Renal cortical epithelial cell (primary cell): Measurements from ENCODE around the gene ATP2C1. TPM values are rescaled to one million over a fixed set of nuclear protein-coding genes. Genes with fewer than 3 reads are reported as not detected.
A peak's percentile ranks its signal among the peaks of the same experiment; 100 is the strongest.
"Not testable (repeated sequence)": the region's sequence is repeated elsewhere in the genome, so short reads cannot be mapped to it uniquely, and the experiment has no call there.

Experiments used
- DNase-seq: peaks from one replicate; pipeline ENCODE4 v3.0.0-alpha.2; 2011; ENCODE audit warnings: low read depth
- total RNA-seq: library from RNA; depleted of rRNA; stranded (reverse); fragments of >200 nt; gene quantifications from 2 replicates; pipeline ENCODE4 v1.2.3, GENCODE V29; 2014

ATP2C1 gene, protein sequence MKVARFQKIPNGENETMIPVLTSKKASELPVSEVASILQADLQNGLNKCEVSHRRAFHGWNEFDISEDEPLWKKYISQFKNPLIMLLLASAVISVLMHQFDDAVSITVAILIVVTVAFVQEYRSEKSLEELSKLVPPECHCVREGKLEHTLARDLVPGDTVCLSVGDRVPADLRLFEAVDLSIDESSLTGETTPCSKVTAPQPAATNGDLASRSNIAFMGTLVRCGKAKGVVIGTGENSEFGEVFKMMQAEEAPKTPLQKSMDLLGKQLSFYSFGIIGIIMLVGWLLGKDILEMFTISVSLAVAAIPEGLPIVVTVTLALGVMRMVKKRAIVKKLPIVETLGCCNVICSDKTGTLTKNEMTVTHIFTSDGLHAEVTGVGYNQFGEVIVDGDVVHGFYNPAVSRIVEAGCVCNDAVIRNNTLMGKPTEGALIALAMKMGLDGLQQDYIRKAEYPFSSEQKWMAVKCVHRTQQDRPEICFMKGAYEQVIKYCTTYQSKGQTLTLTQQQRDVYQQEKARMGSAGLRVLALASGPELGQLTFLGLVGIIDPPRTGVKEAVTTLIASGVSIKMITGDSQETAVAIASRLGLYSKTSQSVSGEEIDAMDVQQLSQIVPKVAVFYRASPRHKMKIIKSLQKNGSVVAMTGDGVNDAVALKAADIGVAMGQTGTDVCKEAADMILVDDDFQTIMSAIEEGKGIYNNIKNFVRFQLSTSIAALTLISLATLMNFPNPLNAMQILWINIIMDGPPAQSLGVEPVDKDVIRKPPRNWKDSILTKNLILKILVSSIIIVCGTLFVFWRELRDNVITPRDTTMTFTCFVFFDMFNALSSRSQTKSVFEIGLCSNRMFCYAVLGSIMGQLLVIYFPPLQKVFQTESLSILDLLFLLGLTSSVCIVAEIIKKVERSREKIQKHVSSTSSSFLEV
- 348 and 364 TPM in 2 replicates for total RNA-seq

DNA sequence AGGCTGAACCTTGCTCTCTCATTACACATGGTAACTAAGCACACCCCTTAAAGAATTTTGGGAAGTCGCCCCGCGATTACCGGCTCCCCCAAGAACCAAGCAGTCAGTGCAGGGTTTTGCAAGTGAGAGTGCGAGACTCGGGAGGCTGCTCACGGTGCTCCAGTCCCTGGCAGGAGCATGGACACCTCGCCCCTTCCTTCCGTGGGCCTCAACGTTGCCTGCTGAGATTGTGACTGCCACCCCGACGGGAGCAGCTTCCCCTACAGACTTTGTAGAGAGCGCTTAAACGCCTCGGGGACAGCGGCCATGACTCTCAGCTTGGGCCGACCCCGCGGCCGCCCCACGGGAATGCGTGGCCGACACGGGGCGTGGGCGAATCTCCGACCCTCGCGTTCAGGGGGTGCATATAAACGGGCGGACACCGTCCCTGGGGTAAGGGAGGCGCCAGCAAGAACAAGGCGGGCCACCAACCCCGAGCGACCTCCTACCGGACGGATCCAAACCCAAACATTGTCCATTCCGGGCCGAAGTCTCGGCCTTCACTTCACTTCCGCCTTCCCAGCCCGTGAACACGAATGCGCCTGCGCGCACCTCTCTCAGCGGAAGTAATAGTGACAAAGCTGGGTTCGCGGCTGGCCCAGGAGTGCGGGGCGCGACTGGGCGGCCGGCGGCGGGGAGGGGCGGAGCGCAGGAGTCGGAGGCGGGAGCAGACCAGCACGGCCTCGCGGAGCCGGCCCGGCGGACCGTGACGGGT lies at the start of gene ATP2C1:
Gene ATP2C1, plus strand, starts transcription at position 709 of the 754 bp plus-strand sequence. CDS start 686 bp downstream, outside the sequence.
- DNase-seq: peak; percentile 88

DNA sequence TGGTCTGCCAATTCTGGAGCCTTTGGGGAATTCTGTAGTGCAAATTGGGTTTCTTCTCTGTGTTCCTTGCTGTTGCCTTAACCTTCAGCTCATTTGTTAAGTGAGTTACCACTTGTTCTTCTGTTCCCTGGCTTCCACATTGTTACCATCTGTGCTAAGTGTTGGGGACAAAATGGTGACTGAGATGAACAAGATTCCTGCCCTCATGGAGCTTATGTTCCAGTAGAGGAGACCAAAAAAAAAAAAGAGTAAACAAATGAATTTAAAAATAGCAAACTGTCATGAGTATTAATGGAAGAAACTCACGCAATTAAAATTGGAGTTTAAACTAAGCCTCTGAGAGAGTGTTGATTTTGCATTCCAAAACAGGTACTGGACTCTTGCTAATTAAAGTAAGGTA lies 49.4 kb upstream of the ATP2C1 start:
- DNase-seq: no peak

DNA sequence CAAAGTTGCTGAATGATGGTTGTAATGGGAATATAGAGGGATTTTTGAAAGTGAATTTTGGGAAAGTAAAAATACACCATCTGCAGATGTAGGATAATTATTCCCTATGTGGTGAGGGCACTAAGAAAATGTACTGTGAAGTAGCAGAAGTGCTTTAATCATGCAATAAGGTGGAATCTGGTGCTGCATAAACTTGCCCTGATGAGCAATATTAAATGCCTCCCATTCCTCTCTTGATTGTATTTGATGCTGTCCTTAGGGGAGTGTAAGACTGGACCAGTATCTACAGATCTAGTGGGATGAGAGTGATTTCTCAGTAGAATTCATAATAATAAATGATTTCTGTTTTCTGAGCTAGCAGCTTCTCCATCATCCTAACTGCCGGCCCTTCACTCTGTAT lies 47.7 kb upstream of the ATP2C1 start:
- no peak for DNase-seq

DNA sequence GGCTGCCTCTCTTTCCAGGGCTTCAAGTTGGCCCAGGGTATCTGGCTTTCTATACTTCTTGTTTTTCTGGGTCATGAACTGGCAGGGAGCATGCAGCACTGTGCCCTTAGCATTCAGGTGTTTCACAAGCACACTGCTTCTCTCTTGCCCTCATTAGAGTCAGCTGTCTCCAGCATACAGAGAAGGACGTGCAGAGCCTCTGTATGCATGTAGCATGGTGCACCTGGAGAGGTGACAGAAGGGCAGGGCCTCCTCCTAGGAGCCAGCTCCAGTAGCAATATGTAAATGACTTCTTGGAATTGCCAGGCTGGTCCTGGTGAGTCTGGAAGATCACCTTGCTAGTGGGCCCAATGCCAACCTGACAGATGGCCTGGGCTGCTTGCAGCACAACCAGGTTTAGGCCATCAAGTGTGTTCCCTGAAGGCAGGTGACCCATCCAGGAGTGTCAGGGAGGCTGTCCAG lies 44.8 kb upstream of the ATP2C1 start:
- DNase-seq: peak; percentile 9

DNA sequence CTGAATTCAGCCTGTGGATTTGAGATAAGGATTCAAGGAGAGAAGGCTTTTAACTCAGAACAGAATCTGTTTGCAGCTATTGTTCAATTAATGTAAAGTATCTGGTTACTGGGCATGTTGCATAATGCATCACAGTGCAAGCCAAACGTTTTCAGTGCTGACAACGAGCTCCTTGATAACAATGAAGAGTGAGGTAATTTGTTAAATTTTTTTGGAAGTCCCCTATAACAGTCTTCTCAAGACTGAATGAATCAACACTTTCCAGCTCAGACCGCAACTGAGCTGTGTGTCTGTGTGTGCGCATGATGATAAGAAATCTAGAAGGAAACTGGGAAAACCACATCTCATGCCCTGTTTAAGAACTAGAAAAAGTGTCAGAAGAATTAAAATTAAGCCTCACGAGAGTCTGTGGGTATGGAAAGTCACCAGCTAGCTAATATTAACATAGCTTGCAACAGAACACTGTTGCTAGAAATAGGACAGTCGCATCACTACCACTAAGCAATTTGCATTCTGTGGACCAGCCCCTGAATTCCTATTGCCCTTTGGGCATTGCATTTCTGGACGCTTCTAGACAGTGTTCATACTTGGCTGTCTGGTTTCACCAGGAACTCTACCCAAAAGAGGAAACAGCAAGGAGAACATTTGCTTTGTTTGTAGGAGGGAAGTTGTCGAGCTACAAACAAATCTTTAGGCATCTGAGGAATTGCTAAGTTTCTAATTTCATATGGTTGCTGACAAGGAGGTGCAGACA lies 43.7 kb upstream of the ATP2C1 start:
- peak; percentile 71 for DNase-seq

DNA sequence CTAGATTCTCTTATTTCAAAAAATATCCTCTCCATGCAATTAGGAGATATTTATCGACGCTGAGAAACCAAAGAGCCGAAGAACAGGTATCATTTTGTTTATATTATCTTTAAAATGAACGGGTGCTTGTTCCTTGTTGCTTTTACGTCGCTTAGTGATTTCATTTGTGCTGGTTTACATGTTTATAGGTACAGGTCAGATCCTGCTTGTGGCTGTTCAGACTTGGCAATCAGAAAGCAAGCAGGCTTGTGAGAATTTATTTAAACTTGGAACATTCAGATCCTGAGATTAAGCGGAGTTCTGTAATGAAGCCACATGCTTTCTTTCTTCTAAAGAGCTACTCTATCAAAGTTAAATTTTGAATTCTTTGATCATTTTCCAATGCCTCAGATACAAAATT lies 43.0 kb upstream of the ATP2C1 start:
- peak; percentile 48 for DNase-seq

DNA sequence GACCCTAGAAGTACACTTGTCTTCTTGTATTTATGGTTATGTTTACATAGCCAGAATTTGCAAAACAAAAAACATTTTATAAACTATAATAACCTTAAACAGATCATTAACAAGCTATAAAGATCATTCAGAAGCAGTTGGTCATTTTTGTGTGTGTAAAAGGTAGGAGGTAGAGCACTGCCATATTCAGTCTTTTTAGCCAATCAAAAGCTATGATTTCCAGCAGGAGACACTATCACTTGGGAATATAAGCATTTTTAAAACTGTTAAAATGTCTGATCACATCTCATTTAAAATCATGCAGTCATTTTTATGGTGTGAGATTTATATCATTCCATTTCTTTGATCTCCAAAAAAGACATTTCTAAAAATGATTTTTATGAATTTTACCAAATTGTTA lies 42.6 kb upstream of the ATP2C1 start:
- no peak for DNase-seq

DNA sequence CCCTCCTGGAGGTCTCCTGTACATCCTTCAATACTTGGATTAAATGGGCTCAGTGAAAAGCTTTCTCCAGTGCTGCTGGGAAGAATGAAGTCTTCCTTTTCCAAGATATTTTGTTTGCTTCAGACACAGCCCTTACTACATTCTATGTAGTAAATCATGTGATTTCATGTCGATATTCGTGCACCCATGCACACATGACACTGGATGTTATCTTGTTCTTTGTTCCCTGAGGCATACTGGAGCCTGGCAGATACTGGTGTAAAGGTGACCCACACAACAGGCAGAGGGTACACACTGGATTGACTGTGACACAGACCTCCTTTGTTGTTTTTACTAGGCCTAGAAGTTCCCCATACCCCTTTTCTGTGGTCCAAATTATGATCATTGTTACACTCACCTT lies 40.3 kb upstream of the ATP2C1 start:
- DNase-seq: no peak

DNA sequence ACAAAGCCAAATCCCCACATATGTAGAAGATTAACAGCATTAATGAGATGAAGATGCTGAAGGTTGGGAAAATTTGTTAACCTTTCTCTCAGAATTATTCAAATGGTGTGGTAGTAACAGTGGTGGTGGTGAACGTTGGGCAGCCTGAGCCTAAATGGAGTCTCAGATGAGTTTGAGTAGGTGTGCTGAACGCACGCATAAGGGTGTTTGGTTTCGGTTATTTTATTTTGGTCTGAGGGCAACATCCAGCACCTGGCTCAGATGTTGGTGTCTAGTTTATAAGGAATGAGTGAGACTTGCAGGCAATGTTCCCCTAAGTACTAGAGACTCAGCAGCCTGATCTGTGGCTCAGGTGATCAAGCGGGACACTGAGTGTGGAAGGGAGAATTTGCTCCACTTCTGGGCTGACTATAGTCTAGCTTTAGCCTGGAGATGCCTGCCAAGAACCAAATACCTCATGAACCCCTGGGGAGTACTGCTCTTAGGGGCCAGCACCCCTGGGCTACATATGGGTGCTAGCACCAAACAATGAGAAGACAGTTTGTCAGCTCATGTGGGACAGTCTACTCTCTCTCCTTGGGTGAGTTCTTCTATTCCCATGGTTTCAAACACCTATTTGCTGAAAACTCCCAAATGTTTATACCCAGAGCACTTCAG lies 39.5 kb upstream of the ATP2C1 start:
- no peak for DNase-seq

DNA sequence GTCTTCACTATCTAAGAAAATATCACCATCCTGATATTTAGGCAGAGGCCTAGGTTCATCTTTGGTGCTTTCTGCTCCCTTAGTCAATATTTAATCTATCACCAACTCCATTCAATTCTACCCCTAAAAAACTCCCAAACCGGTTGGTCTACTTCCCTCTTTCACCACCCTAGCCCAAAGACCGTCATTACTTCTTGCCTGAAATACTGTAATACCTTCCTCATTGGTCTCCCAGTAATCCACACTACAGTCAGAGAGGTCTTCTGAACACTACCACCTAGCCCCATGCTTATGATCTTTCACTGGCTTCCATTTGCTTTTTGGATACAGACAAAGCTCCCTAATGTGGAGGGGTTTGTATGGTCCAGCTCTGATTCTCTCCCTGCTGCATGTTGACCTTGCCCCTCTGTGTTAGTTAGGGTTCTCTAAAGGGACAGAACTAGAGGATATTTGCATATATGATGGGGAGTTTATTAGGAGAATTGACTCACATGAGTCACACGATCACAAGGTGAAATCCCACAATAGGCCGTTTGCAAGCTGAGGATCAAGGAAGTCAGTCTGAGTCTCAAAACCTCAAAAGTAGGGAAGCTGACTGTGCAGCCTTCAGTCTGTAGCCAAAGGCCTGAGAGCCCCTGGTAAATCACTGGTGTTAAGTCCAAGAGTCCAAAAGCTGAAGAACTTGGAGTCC lies 36.4 kb upstream of the ATP2C1 start:
- DNase-seq: no peak

DNA sequence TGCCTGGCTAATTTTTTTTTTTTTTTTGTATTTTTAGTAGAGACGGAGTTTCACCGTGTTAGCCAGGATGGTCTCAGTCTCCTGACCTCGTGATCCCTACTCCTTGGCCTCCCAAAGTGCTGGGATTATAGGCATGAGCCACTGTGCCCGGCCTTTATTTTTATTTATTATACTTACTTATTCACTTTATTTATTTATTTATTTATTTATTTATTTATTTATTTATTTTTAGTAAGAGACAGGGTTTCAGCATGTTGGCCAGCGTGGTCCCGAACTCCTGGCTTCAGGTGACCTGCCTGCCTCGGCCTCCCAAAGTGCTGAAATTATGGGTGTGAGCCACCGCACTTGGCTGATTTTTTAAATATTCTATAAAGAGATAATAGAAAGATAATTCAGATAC lies 31.8 kb upstream of the ATP2C1 start:
- not testable (repeated sequence) for DNase-seq

DNA sequence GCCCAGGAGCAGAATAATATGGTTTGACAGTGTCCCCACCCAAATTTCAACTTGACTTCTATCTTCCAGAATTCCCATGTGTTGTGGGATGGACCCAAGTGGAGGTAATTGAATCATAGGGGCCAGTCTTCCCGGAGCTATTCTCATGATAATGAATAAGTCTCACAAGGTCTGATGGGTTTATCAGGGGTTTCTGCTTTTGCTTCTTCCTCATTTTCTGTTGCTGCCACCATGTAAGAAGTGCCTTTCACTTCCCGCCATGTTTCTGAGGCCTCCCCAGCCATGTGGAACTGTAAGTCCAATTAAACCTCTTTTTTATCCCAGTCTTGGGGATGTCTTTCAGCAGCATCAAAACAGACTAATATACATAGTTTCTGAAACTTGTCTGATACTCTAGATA lies 28.4 kb upstream of the ATP2C1 start:
- no peak for DNase-seq

DNA sequence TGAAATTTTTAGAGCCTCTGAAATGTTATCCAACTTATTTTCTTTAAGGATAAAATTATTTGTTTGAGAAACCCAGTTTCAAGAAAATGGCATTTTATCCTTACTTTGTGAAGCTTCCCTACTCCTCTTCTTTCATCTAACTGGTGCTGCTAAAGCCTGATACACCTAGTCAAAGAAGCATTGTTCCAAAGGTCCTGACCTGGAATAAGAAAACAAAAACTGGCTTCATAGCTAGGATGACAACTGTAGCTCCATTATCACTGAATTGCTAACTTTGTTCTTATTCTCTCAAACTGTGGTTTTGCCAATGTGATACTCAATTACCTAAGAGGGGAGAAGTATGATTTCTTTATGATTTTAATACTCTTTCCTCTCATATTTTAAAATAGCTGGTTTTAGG lies 27.6 kb upstream of the ATP2C1 start:
- DNase-seq: no peak

DNA sequence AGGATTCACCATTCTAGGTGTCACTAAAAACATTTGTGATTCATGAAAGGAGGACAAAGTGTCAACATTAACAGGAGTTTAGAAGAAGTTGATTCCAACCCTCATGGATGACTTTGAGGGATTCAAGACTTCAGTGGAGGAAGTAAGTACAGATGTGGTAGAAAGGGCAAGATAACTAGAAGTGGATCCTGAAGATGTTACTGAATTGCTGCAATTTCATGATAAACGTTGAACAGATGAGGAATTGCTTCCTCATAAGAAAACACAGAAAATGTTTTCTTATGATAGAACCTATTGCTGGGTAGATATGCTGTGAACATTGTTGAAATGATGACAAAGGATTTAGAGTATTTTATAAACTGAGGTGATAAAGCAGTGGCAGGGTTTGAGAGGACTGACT lies 23.5 kb upstream of the ATP2C1 start:
- no peak for DNase-seq

DNA sequence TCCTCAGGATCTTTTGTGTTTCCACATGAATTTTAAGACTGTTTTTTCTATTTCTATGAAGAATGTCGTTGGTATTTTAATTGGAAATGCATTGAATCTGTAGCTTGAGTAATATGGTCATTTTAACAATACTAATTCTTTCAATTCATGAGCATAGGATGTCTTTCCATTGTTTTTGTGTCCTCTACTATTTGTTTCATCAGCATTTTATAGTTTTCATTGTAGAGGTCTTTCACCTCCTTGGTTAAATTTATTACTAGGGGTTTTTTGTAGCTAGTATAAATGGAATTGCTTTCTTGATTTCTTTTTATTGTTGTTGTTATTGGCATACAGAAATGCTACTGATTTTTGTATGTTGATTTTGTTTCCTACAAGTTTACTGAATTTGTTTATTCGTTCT lies 17.3 kb upstream of the ATP2C1 start:
- no peak for DNase-seq

DNA sequence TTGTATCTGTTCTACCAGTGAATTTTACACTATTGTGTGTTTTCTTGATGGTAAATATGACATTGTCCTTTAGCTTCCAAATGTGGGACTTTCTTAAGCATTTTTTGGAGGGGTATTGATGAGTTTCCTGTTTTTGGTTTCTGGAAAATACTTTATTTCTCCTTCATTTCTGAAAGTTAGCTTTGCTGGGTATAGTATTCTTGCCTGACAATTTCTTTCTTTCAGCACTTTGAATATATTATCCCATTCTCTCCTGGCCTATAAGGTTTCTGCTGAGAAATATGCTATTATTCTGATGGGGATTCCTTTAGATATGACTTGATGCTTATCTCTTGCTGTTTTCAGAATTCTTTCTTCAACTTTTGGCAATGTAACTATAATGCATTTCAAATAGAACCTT lies 15.4 kb upstream of the ATP2C1 start:
- DNase-seq: no peak

DNA sequence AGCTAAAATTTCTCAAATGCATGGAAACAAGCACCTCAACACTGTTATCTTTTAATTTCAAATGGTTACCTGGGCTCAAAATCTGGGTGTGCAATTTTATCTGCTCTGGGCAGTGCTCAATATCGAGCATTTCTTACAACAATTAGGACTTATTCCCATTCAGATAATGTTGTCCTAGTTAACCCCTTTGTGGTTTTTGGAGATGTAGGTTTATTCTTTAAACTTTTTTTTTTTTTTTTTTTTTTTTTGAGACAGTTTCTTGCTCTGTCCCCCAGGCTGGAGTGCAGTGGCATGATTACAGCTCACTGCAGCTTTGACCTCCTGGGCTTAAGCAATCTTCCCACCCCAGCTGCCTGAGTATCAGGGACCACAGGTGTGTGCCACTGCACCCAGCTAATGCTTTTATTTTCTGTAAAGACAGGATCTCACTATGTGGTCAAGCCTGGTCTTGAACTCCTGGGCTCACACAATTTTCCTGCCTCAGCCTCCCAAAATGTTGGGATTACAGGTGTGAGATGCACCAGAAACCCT lies 4.4 kb upstream of the ATP2C1 start:
- DNase-seq: no peak

DNA sequence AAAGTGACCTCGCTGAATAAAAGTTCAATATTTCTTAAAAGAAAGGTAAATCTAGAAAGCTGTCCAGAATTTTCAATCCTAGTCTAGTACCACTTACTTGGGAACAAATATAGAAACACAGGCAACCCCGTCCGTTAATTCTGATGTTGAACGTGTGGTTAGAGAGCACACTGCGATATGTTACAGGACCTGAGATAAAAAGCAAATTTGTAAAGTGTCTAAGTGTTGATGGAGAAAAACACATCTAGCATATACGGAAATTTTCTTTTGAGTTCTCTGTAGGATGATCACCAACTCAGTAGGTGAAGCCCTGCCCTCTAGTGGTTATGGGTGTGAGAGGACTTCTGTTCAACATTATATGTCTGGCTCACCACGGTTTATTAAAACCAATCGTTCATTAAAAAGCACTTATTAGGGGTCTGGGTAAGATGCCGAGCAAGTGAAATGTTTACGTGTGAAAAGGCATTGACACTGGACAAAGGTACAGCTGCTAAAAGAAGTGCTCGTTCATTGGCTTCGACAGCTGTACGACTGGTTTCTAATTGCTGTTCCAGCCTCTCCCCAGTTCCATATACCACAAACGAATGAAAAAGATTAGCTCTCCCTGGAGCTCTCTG lies 1.0 kb upstream of the ATP2C1 start:
- peak; percentile 81 for DNase-seq
